ENCODE measurements around the gene AP1S3.

DNA sequence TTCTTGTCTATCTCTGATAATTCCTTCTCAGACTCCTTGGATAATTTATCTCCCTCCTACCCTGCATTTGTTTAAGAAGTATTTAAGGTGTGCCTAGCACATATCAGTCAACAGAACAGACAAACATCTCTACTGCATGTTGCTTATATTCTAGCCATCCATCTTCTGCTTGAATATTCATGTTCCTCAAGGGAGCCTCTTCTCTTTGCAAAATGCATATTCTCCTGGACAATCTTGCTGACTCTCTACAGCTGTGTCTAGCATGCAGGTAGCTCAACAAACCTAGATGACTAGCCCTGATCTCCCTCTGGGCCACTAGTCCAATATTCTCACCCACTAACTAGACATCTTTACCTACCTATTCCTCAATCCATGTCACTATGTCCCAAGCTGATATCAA is 70.0 kb downstream of the AP1S3 start:
- no peak for TF ChIP-seq POLR2A (IDR thresholded peaks at IDR 0.05)
- TF ChIP-seq, protein P1, sequence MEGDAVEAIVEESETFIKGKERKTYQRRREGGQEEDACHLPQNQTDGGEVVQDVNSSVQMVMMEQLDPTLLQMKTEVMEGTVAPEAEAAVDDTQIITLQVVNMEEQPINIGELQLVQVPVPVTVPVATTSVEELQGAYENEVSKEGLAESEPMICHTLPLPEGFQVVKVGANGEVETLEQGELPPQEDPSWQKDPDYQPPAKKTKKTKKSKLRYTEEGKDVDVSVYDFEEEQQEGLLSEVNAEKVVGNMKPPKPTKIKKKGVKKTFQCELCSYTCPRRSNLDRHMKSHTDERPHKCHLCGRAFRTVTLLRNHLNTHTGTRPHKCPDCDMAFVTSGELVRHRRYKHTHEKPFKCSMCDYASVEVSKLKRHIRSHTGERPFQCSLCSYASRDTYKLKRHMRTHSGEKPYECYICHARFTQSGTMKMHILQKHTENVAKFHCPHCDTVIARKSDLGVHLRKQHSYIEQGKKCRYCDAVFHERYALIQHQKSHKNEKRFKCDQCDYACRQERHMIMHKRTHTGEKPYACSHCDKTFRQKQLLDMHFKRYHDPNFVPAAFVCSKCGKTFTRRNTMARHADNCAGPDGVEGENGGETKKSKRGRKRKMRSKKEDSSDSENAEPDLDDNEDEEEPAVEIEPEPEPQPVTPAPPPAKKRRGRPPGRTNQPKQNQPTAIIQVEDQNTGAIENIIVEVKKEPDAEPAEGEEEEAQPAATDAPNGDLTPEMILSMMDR (IDR thresholded peaks at IDR 0.05 in 8 of 11, conservative IDR thresholded peaks at IDR 0.05 in 3 of 11), result no peak
- TF ChIP-seq POLR2AphosphoS5 (IDR thresholded peaks at IDR 0.05), result no peak
